K562 (cell line): ENCODE results near the gene PTPN9. TPM values are rescaled to one million over a fixed set of nuclear protein-coding genes. Genes with fewer than 3 reads are reported as not detected.
A peak's percentile ranks its signal among the peaks of the same experiment; 100 is the strongest.

Experiments used
- CLOCK ChIP-seq: fragments of 250-450 bp; sonication (Bioruptor Pico); IDR thresholded peaks from 2 replicates; pipeline ENCODE4 v1.4.0; 2020; ENCODE audit warnings: mild to moderate bottlenecking, moderate library complexity, borderline replicate concordance
- CREBBP ChIP-seq: IDR thresholded peaks from one replicate; pipeline ENCODE4 v1.6.1; 2012; ENCODE audit warnings: low read depth, mild to moderate bottlenecking, control low read depth, inconsistent platforms, low read length
- GATAD2B ChIP-seq: fragments of 450-650 bp; IDR thresholded peaks from 2 replicates; pipeline ENCODE4 v1.6.1; 2017; ENCODE audit warnings: mild to moderate bottlenecking, borderline replicate concordance
- GTF2A2 ChIP-seq: IDR thresholded peaks from 2 replicates; pipeline ENCODE4 v1.6.1; 2016; ENCODE audit warnings: mild to moderate bottlenecking, missing genetic modification characterization, missing compliant biosample characterization
- KLF1 ChIP-seq: fragments of 450-650 bp; IDR thresholded peaks from 2 replicates; pipeline ENCODE4 v1.6.1; 2016; ENCODE audit warnings: missing genetic modification characterization, missing compliant biosample characterization
- MTF1 ChIP-seq: fragments of 250-450 bp; sonication (Bioruptor Pico); IDR thresholded peaks from 2 replicates; pipeline ENCODE4 v1.9.0; 2021; ENCODE audit warnings: moderate library complexity, mild to moderate bottlenecking, inconsistent platforms, borderline replicate concordance
- NFXL1 ChIP-seq: fragments of 450-650 bp; formaldehyde crosslinking; IDR thresholded peaks from 2 replicates; pipeline ENCODE4 v1.4.0; 2021; ENCODE audit warnings: mild to moderate bottlenecking
- NONO ChIP-seq, 2 experiments: fragments of 200-400 bp in 1 of 2; fragments of 450-650 bp in 1 of 2; formaldehyde crosslinking in 1 of 2; IDR thresholded peaks; 2 replicates each; pipeline ENCODE4 v1.6.1; 2017; ENCODE audit warnings: low read depth in 2 of 2, mild to moderate bottlenecking in 2 of 2, moderate library complexity in 2 of 2, low read length in 1 of 2
- RFX1 ChIP-seq: fragments of 450-650 bp; IDR thresholded peaks from 2 replicates; pipeline ENCODE4 v1.6.1; 2016; ENCODE audit warnings: mild to moderate bottlenecking, moderate library complexity
- SMARCA4 ChIP-seq: fragments of 450-650 bp; IDR thresholded peaks from 2 replicates; pipeline ENCODE4 v1.6.1; 2016
- SMC3 ChIP-seq: conservative IDR thresholded peaks from 2 replicates; pipeline ENCODE4 v1.6.1; 2011; ENCODE audit warnings: low read depth, low read length, improper control_type of control experiment; ENCODE audit not compliant: insufficient read depth
- SNRNP70 ChIP-seq: fragments of 200-400 bp; formaldehyde crosslinking; optimal IDR thresholded peaks from 2 replicates; pipeline ENCODE3; 2017; ENCODE audit warnings: low read depth, low read length
- SRSF3 ChIP-seq: fragments of 200-400 bp; formaldehyde crosslinking; IDR thresholded peaks from 2 replicates; pipeline ENCODE4 v1.6.1; 2016; ENCODE audit warnings: mild to moderate bottlenecking, low read length, moderate library complexity; ENCODE audit not compliant: insufficient read depth
- SUPT5H ChIP-seq: fragments of 450-650 bp; IDR thresholded peaks from 2 replicates; pipeline ENCODE4 v1.6.1; 2016
- ZNF57 ChIP-seq: fragments of 450-650 bp; formaldehyde crosslinking; IDR thresholded peaks from 2 replicates; pipeline ENCODE4 v1.4.0; 2020; ENCODE audit warnings: mild to moderate bottlenecking, moderate library complexity
- ZNF785 ChIP-seq: fragments of 250-450 bp; sonication (Bioruptor Pico); IDR thresholded peaks from 2 replicates; pipeline ENCODE4 v1.4.0; 2020; ENCODE audit warnings: mild to moderate bottlenecking
- ZSCAN32 ChIP-seq: fragments of 450-650 bp; formaldehyde crosslinking; IDR thresholded peaks from 2 replicates; pipeline ENCODE4 v1.4.0; 2020; ENCODE audit warnings: mild to moderate bottlenecking, moderate library complexity
- polyA plus RNA-seq, 8 experiments: library from polyadenylated mRNA; depleted of rRNA in 4 of 8; stranded (reverse) in 5 of 8; unstranded in 3 of 8; fragments of >200 nt; fragmentation: Nextera tagmentation in 2 of 8; fragmentation: Illumina TruSeq in 1 of 8; extraction: Ambion mirVana in 2 of 8; extraction: Trizol in 1 of 8; gene quantifications; 2 replicates each; pipeline versions ENCODE4 v1.2.1 to v1.2.3, GENCODE V29; 2011 to 2014; ENCODE audit warnings: inconsistent platforms in 1 of 8, missing spikeins in 1 of 8
- total RNA-seq, 7 experiments: library from RNA; depleted of rRNA in 6 of 7; stranded (reverse); fragments of >200 nt in 6 of 7; fragmentation: Illumina TruSeq in 2 of 7; extraction: Trizol in 2 of 7; gene quantifications; 2 replicates each; pipeline versions ENCODE4 v1.2.1 to v1.2.3, GENCODE V29; 2011 to 2021; ENCODE audit warnings: low replicate concordance in 1 of 7
- TF ChIP-seq, protein P1 (sequence below): sonication (generic); formaldehyde crosslinking; IDR thresholded peaks from 2 replicates; pipeline ENCODE4 v1.8.0; 2022; ENCODE audit warnings: mild to moderate bottlenecking, missing genetic modification reagents, borderline replicate concordance
- TF ChIP-seq, protein P2 (sequence below): fragments of 150-350 bp; IDR thresholded peaks from 2 replicates; pipeline ENCODE4 v1.6.1; 2014; ENCODE audit warnings: low read depth, mild to moderate bottlenecking, low read length, borderline replicate concordance
- TF ChIP-seq, protein P3 (sequence below): fragments of 250-450 bp; sonication (Bioruptor Pico); IDR thresholded peaks from 2 replicates; pipeline ENCODE4 v1.6.1; 2021; ENCODE audit warnings: mild to moderate bottlenecking

Gene PTPN9
- total and polyA plus RNA-seq, 9 of the 15 experiments (the other 6 are each of a cell fraction or from before 2014, with no cell fraction given): 5.0 to 24.0 (median 14.2) TPM

GRCh38 chr15:75625542-75626347, 46.6 kb upstream of the PTPN9 start, which contains the start of gene SNUPN (continued):
- TF ChIP-seq, protein P1, sequence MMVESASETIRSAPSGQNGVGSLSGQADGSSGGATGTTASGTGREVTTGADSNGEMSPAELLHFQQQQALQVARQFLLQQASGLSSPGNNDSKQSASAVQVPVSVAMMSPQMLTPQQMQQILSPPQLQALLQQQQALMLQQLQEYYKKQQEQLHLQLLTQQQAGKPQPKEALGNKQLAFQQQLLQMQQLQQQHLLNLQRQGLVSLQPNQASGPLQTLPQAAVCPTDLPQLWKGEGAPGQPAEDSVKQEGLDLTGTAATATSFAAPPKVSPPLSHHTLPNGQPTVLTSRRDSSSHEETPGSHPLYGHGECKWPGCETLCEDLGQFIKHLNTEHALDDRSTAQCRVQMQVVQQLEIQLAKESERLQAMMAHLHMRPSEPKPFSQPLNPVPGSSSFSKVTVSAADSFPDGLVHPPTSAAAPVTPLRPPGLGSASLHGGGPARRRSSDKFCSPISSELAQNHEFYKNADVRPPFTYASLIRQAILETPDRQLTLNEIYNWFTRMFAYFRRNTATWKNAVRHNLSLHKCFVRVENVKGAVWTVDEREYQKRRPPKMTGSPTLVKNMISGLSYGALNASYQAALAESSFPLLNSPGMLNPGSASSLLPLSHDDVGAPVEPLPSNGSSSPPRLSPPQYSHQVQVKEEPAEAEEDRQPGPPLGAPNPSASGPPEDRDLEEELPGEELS (CRISPR knock-in tag): no peak; the same call in 1 of the 2 replicates
- TF ChIP-seq ZNF785 (CRISPR knock-in tag) (no peak), SMARCA4 (no peak), ZNF57 (CRISPR knock-in tag) (no peak), SNRNP70 (no peak), GATAD2B (no peak), RFX1 (no peak), KLF1 (peak; percentile 80; the same call in 1 of the 2 replicates), SRSF3 (no peak), SMC3 (0 out of 2 replicates have a peak, but pooled peaks have one; percentile 7), SUPT5H (peak; percentile 89), CREBBP (no peak), ZSCAN32 (no peak), MTF1 (CRISPR knock-in tag) (no peak), NFXL1 (CRISPR knock-in tag) (no peak), GTF2A2 (tag) (no peak), CLOCK (CRISPR knock-in tag) (no peak), NONO (IDR thresholded peaks at IDR 0.05; ENCODE audit: low read depth in 2 of 2, low read length in 1 of 2) (no peak)
- TF ChIP-seq, protein P2, sequence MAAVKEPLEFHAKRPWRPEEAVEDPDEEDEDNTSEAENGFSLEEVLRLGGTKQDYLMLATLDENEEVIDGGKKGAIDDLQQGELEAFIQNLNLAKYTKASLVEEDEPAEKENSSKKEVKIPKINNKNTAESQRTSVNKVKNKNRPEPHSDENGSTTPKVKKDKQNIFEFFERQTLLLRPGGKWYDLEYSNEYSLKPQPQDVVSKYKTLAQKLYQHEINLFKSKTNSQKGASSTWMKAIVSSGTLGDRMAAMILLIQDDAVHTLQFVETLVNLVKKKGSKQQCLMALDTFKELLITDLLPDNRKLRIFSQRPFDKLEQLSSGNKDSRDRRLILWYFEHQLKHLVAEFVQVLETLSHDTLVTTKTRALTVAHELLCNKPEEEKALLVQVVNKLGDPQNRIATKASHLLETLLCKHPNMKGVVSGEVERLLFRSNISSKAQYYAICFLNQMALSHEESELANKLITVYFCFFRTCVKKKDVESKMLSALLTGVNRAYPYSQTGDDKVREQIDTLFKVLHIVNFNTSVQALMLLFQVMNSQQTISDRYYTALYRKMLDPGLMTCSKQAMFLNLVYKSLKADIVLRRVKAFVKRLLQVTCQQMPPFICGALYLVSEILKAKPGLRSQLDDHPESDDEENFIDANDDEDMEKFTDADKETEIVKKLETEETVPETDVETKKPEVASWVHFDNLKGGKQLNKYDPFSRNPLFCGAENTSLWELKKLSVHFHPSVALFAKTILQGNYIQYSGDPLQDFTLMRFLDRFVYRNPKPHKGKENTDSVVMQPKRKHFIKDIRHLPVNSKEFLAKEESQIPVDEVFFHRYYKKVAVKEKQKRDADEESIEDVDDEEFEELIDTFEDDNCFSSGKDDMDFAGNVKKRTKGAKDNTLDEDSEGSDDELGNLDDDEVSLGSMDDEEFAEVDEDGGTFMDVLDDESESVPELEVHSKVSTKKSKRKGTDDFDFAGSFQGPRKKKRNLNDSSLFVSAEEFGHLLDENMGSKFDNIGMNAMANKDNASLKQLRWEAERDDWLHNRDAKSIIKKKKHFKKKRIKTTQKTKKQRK: no peak
- TF ChIP-seq, protein P3, sequence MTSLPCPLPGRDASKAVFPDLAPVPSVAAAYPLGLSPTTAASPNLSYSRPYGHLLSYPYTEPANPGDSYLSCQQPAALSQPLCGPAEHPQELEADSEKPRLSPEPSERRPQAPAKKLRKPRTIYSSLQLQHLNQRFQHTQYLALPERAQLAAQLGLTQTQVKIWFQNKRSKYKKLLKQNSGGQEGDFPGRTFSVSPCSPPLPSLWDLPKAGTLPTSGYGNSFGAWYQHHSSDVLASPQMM (CRISPR knock-in tag): no peak
